Neuronal stem cell (in vitro differentiated cells): ENCODE results near the gene THEMIS2. TPM values are rescaled to one million over a fixed set of nuclear protein-coding genes. Genes with fewer than 3 reads are reported as not detected.
A peak's percentile ranks its signal among the peaks of the same experiment; 100 is the strongest.

Experiments used
- DNase-seq: peaks from one replicate; pipeline ENCODE4 v3.0.0-alpha.2; 2013; ENCODE audit warnings: low spot score
- H2AFZ ChIP-seq: one replicate; pipeline ENCODE4 v1.6.1; 2013; ENCODE audit warnings: mild to moderate bottlenecking, low read length, inconsistent platforms
- H2AK5ac ChIP-seq: 2 replicates; pipeline ENCODE4 v1.6.1; 2013; ENCODE audit warnings: low read depth, mild to moderate bottlenecking, inconsistent platforms, low read length, moderate library complexity, mixed read lengths
- H2BK120ac ChIP-seq: 2 replicates; pipeline ENCODE4 v1.6.1; 2013; ENCODE audit warnings: low read depth, mild to moderate bottlenecking, inconsistent platforms, low read length, moderate library complexity, mixed read lengths
- H2BK12ac ChIP-seq: one replicate; pipeline ENCODE4 v1.6.1; 2013; ENCODE audit warnings: low read length, inconsistent platforms
- H2BK15ac ChIP-seq: 2 replicates; pipeline ENCODE4 v1.6.1; 2013; ENCODE audit warnings: mild to moderate bottlenecking, low read length, inconsistent platforms, mixed read lengths
- H2BK5ac ChIP-seq: one replicate; pipeline ENCODE4 v1.6.1; 2013; ENCODE audit warnings: inconsistent platforms, mild to moderate bottlenecking, low read length, moderate library complexity
- H3K14ac ChIP-seq: one replicate; pipeline ENCODE4 v1.6.1; 2013; ENCODE audit warnings: low read length, inconsistent platforms
- H3K18ac ChIP-seq: 2 replicates; pipeline ENCODE4 v1.6.1; 2013; ENCODE audit warnings: low read length, inconsistent platforms
- H3K23ac ChIP-seq: 2 replicates; pipeline ENCODE4 v1.6.1; 2013; ENCODE audit warnings: low read depth, mild to moderate bottlenecking, mixed read lengths, low read length, inconsistent platforms; ENCODE audit not compliant: poor library complexity
- H3K27ac ChIP-seq: replicated peaks from 3 replicates; pipeline ENCODE4 v1.5.1; 2013; ENCODE audit warnings: low read length, inconsistent platforms
- H3K27me3 ChIP-seq, 3 experiments: 2 replicates each; pipeline ENCODE4 v1.6.1; 2013; ENCODE audit warnings: low read length in 3 of 3, mild to moderate bottlenecking in 2 of 3, inconsistent platforms in 1 of 3, low read depth in 1 of 3, mixed read lengths in 1 of 3, moderate library complexity in 1 of 3; ENCODE audit not compliant: control insufficient read depth in 3 of 3, insufficient read depth in 3 of 3
- H3K36me3 ChIP-seq, 2 donors: replicated peaks in 1 of 2; 2 replicates each; pipeline ENCODE4 v1.6.1; 2013; ENCODE audit warnings: low read length in 2 of 2; ENCODE audit not compliant: control insufficient read depth in 2 of 2, insufficient read depth in 2 of 2
- H3K4ac ChIP-seq: 2 replicates; pipeline ENCODE4 v1.6.1; 2013; ENCODE audit warnings: inconsistent platforms, mild to moderate bottlenecking, low read length, moderate library complexity
- H3K4me1 ChIP-seq, 2 donors: 1 replicate in 1 of 2; 2 replicates in 1 of 2; pipeline ENCODE4 v1.6.1; 2013; ENCODE audit warnings: low read length in 2 of 2, low read depth in 1 of 2; ENCODE audit not compliant: control insufficient read depth in 2 of 2, insufficient read depth in 1 of 2
- H3K4me2 ChIP-seq: one replicate; pipeline ENCODE4 v1.6.1; 2013; ENCODE audit warnings: mild to moderate bottlenecking, low read length, inconsistent platforms; ENCODE audit not compliant: insufficient read depth, poor library complexity, severe bottlenecking
- H3K4me3 ChIP-seq, 2 donors: 2 replicates each; pipeline ENCODE4 v1.5.1; 2013; ENCODE audit warnings: low read length in 2 of 2, mild to moderate bottlenecking in 2 of 2, inconsistent platforms in 1 of 2, moderate library complexity in 1 of 2
- H3K79me1 ChIP-seq: one replicate; pipeline ENCODE4 v1.6.1; 2013; ENCODE audit warnings: low read depth, mild to moderate bottlenecking, inconsistent platforms, low read length, moderate library complexity
- H3K9ac ChIP-seq: one replicate; pipeline ENCODE4 v1.6.1; 2013; ENCODE audit warnings: mild to moderate bottlenecking, low read depth, low read length, inconsistent platforms; ENCODE audit not compliant: poor library complexity
- H3K9me3 ChIP-seq, 2 donors: replicated peaks in 1 of 2; 2 replicates each; pipeline versions ENCODE3 to v1.6.1; 2013; ENCODE audit warnings: low read length in 2 of 2, mild to moderate bottlenecking in 2 of 2, inconsistent platforms in 1 of 2, low read depth in 1 of 2, mixed read lengths in 1 of 2, moderate library complexity in 1 of 2; ENCODE audit not compliant: control insufficient read depth in 2 of 2, insufficient read depth in 1 of 2
- H4K8ac ChIP-seq: one replicate; pipeline ENCODE4 v1.6.1; 2013; ENCODE audit warnings: low read depth, mild to moderate bottlenecking, inconsistent platforms, low read length, moderate library complexity
- H4K91ac ChIP-seq: one replicate; pipeline ENCODE4 v1.6.1; 2013; ENCODE audit warnings: low read length, low read depth, mild to moderate bottlenecking, inconsistent platforms; ENCODE audit not compliant: poor library complexity
- WGBS, 2 donors: extraction: QIAGEN DNeasy Blood & Tissue Kit; methylation state at CpG; one replicate each; pipeline ENCODE4 v1.1.7; 2013; ENCODE audit warnings: missing lambda C conversion rate in 2 of 2, mixed read lengths in 1 of 2; ENCODE audit not compliant: insufficient read length in 2 of 2, insufficient replicate concordance in 1 of 2; ENCODE audit errors: extremely low coverage in 2 of 2; 5-methylcytosine and 5-hydroxymethylcytosine counted together
- small RNA-seq: library from polyadenylated mRNA; stranded (forward); fragments of <200 nt; extraction: miRNeasy Mini kit (QIAGEN cat#:217004); gene quantifications from one replicate; pipeline ENCODE3, GENCODE V24; 2013; ENCODE audit not compliant: insufficient read depth

THEMIS2 gene

DNA sequence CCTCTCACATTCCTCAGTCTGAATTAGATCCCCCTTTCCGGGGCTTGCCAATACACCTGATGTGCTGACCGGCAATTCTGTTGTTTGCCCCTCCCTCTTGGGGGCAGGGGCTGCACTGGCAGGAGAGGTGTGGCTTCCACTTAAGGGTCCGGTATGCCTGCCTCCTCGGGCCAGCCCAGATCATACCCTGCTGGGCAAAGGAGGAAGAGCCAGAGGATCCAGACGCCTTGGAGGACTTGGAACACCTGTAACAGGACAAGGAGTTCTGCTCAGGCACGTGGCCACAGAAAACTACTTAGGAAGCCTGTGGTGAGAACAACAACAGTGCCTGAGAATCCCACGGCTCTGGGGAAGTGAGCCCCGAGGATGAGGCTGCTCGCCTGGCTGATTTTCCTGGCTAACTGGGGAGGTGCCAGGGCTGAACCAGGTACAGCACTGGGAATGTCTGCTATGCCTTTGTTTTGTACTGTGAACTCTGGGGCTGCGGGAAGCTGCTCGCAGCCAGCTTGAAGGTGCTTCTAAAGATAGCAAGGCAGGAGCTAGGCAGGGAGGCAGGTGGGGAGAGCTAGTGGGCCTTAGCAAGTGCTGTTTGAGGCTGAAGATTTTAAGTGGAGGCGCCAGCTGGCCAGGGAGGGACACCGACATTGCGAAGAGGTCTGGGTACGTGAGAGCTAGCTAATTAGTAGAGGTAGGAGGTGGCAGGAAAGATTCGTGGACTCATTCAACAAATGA lies 62.6 kb downstream of the THEMIS2 start, which contains the start of gene SMPDL3B:
Gene SMPDL3B, plus strand, starts transcription at position 183 of the 732 bp plus-strand sequence. Its CDS starts 184 bp downstream, at position 367.
- no peak within 1 kb of the TSS for H2BK120ac ChIP-seq
- no peak within 1 kb of the TSS for H3K4ac ChIP-seq
- no peak within 1 kb of the TSS for H4K91ac ChIP-seq
- H2BK12ac ChIP-seq, result peak within 1 kb of the TSS; percentile 64
- H3K9ac ChIP-seq, result peak within 1 kb of the TSS; percentile 52
- no peaks in the 10 kb centered on the region for H3K36me3 ChIP-seq
- no peak within 1 kb of the TSS for H3K23ac ChIP-seq
- H2AK5ac ChIP-seq, result peak within 1 kb of the TSS; percentile 5
- H3K9me3 ChIP-seq, result no peaks in the 10 kb centered on the region
- peak within 1 kb of the TSS; percentile 73 for H4K8ac ChIP-seq
- no peak within 1 kb of the TSS for H3K27ac ChIP-seq
- H3K14ac ChIP-seq, result no peak within 1 kb of the TSS
- peak; percentile 29 for DNase-seq
- peaks cover 0 to 46% (median 4%) of the 10 kb centered on the region in 3 experiments for H3K27me3 ChIP-seq
- H3K4me2 ChIP-seq, result peak within 1 kb of the TSS; percentile 66
- no CpG with 5 or more reads among the region's 16 CpGs for WGBS, 2 donors
- peak within 1 kb of the TSS; percentile 35 for H2BK15ac ChIP-seq
- H3K79me1 ChIP-seq, result no peaks in the 10 kb centered on the region
- peaks cover 0 to 8% of the 10 kb centered on the region in 2 donors for H3K4me1 ChIP-seq
- peak within 1 kb of the TSS; percentile 91 for H3K18ac ChIP-seq
- H2AFZ ChIP-seq, result peak within 1 kb of the TSS; percentile 84
- peak within 1 kb of the TSS in 1 of 2 donors; percentile 23 for H3K4me3 ChIP-seq
- H2BK5ac ChIP-seq, result no peak within 1 kb of the TSS

- Histone ChIP-seq H3K4ac (no peak overlapping the region), H2BK12ac (no peak overlapping the region), H2AK5ac (no peak overlapping the region), H4K8ac (no peak overlapping the region), H3K9me3 (no peaks in the 10 kb centered on the region), H3K9ac (no peak overlapping the region), H2BK120ac (no peak overlapping the region), H3K18ac (peak overlapping the region; percentile 36), H3K23ac (no peak overlapping the region), H4K91ac (no peak overlapping the region), H2AFZ (no peak overlapping the region), H3K79me1 (no peaks in the 10 kb centered on the region), H3K4me2 (no peak overlapping the region), H2BK15ac (no peak overlapping the region), H3K14ac (no peak overlapping the region), H3K27me3 (peaks cover 0 to 46% (median 4%) of the 10 kb centered on the region in 3 experiments), H2BK5ac (no peak overlapping the region), H3K4me1 (peaks cover 0 to 10% of the 10 kb centered on the region in 2 donors), H3K4me3 (no peak overlapping the region), H3K27ac (no peak overlapping the region), H3K36me3 (no peaks in the 10 kb centered on the region)
- WGBS, 2 donors, result no CpG with 5 or more reads among the region's 8 CpGs
- DNase-seq, result no peak
Measured at GRCh38 chr1:27935721-27936120, 63.4 kb downstream of the THEMIS2 start.

Small RNAs within 50 kb of the gene (small RNA-seq; reads per million reads assigned to genes)
- gene RNU6-1245P, result not detected
- gene SCARNA1, result 78.8 reads per million, percentile 95 among the genes with 10 or more reads in this experiment
